Caco-2 (cell line): ENCODE measurements around the gene MAPK12. TPM values are rescaled to one million over a fixed set of nuclear protein-coding genes. Genes with fewer than 3 reads are reported as not detected.

ENCODE experiments used
- BruUV-seq: library from RNA; stranded (reverse); fragments of 400-500 nt; replicated peaks from 2 replicates; lab custom pipeline; 2021; lab: Mats Ljungman, UMichigan
- CTCF ChIA-PET: fragments of 300-600 bp; sonication (Branson Sonifier 250); formaldehyde crosslinking; loops from one replicate; lab custom pipeline; 2022; ENCODE audit warnings: antibody characterized with exemption; lab: Charles Lee
- POLR2A ChIA-PET: fragments of 300-600 bp; sonication (Branson Sonifier 250); formaldehyde crosslinking; loops from one replicate; lab custom pipeline; 2022; ENCODE audit warnings: antibody characterized with exemption; lab: Charles Lee
- DNase-seq, 2 experiments: peaks; one replicate each; pipeline versions ENCODE4 v3.0.0 to v3.0.0-alpha.2; 2020 to 2022
- H3K27me3 ChIP-seq: replicated peaks from 2 replicates; pipeline ENCODE4 v1.6.0; 2011; ENCODE audit warnings: low read length; ENCODE audit not compliant: control insufficient read depth, insufficient read depth
- H3K36me3 ChIP-seq: 2 replicates; pipeline ENCODE4 v1.5.1; 2011; ENCODE audit warnings: low read length; ENCODE audit not compliant: control insufficient read depth, insufficient read depth
- H3K4me1 ChIP-seq: fragments of 250-450 bp; sonication (Bioruptor Pico); 2 replicates; pipeline ENCODE4 v1.5.1; 2020; ENCODE audit warnings: mild to moderate bottlenecking
- H3K4me3 ChIP-seq: 2 replicates; pipeline ENCODE4 v1.5.1; 2011; ENCODE audit warnings: low read depth, mild to moderate bottlenecking, control low read depth, low read length
- H3K9me3 ChIP-seq: fragments of 250-450 bp; sonication (Bioruptor Pico); 2 replicates; pipeline ENCODE4 v1.5.1; 2020; ENCODE audit warnings: mild to moderate bottlenecking, moderate library complexity
- H3K27ac Mint-ChIP-seq: one replicate; pipeline ENCODE4 v1.8.0; 2022; ENCODE audit warnings: mixed read lengths; ENCODE audit not compliant: unreplicated experiment
- H3K27me3 Mint-ChIP-seq: one replicate; pipeline ENCODE4 v1.8.0; 2022; ENCODE audit warnings: mixed read lengths; ENCODE audit not compliant: insufficient read depth, unreplicated experiment
- H3K36me3 Mint-ChIP-seq: one replicate; pipeline ENCODE4 v1.8.0; 2022; ENCODE audit warnings: mild to moderate bottlenecking, mixed read lengths; ENCODE audit not compliant: insufficient read depth, unreplicated experiment
- H3K4me1 Mint-ChIP-seq: one replicate; pipeline ENCODE4 v1.8.0; 2022; ENCODE audit warnings: low read depth, mixed read lengths; ENCODE audit not compliant: unreplicated experiment
- H3K4me3 Mint-ChIP-seq: one replicate; pipeline ENCODE4 v1.8.0; 2022; ENCODE audit warnings: mild to moderate bottlenecking, moderate library complexity, mixed read lengths; ENCODE audit not compliant: unreplicated experiment
- H3K9me3 Mint-ChIP-seq: one replicate; pipeline ENCODE4 v1.8.0; 2022; ENCODE audit warnings: mixed read lengths; ENCODE audit not compliant: unreplicated experiment
- intact Hi-C: fragments of 100-400 bp; cut with micrococcal nuclease; formaldehyde crosslinking; loops from one replicate; pipeline ENCODE4 v1.10.0; 2022; ENCODE audit not compliant: unreplicated experiment
- total RNA-seq: library from RNA; stranded (reverse); gene quantifications from 2 replicates; pipeline ENCODE4 v1.2.3, GENCODE V29; 2022
- TF ChIP-seq, protein P1 (sequence below), 2 experiments: fragments of 200-600 bp in 1 of 2; IDR thresholded peaks; 1 replicate in 1 of 2; 2 replicates in 1 of 2; pipeline versions ENCODE4 v1.5.1 to v1.8.0; 2011 to 2022; ENCODE audit warnings: antibody characterized with exemption in 1 of 2, control low read depth in 1 of 2, inconsistent platforms in 1 of 2, low read depth in 1 of 2, low read length in 1 of 2, mild to moderate bottlenecking in 1 of 2, moderate library complexity in 1 of 2; ENCODE audit not compliant: insufficient read depth in 1 of 2, severe bottlenecking in 1 of 2, unreplicated experiment in 1 of 2

The MAPK12 gene
- total RNA-seq, 1 experiment from 2014 or later, result 37.4 TPM

DNA sequence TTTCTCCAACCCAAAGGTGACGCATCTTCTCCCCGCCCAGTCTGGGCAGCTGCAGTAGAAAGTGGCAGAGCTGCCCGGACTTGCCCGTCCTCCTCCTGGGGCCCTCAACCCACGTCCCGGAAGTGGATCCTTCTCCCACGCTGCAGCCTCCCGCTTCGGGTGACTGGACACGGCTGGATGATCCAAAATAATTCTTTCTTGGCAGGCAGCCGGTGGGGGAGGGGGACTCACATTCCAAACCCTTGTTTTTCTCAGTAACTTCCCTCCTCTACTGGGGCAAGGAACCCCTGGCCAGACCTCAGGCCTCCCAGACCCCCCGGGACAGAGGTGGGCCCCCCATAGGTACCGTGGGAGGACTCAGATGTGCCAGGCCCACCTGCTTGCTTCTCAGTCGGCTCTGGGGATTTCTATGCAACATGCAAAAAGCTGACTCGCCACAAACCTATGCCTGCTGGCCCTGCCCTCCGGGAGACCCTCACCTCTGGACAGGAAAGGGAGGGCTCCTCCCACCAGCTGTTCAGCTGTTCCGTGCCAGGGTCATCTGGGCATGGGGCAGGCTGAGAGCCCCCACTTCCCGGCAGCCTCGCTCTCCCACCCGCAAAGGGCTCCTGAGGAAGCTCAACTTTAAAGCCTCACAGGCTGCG lies 44.6 kb upstream of the MAPK12 start:
- Histone ChIP-seq H3K4me1 (peaks cover 39% of the 10 kb centered on the region), H3K9me3 (no peaks in the 10 kb centered on the region), H3K27me3 (no peaks in the 10 kb centered on the region), H3K36me3 (peaks cover 2% of the 10 kb centered on the region), H3K4me3 (peak overlapping the region; percentile 49)
- H3K27ac Mint-ChIP-seq, result peak overlapping the region; percentile 53
- no TSS peak for BruUV-seq
- H3K36me3 Mint-ChIP-seq, result peaks cover 6% of the 10 kb centered on the region
- H3K9me3 Mint-ChIP-seq, result no peaks in the 10 kb centered on the region
- DNase-seq, result no peak
- H3K4me3 Mint-ChIP-seq, result peak overlapping the region; percentile 71
- H3K4me1 Mint-ChIP-seq, result peaks cover 13% of the 10 kb centered on the region
- H3K27me3 Mint-ChIP-seq, result no peaks in the 10 kb centered on the region
- TF ChIP-seq, protein P1, sequence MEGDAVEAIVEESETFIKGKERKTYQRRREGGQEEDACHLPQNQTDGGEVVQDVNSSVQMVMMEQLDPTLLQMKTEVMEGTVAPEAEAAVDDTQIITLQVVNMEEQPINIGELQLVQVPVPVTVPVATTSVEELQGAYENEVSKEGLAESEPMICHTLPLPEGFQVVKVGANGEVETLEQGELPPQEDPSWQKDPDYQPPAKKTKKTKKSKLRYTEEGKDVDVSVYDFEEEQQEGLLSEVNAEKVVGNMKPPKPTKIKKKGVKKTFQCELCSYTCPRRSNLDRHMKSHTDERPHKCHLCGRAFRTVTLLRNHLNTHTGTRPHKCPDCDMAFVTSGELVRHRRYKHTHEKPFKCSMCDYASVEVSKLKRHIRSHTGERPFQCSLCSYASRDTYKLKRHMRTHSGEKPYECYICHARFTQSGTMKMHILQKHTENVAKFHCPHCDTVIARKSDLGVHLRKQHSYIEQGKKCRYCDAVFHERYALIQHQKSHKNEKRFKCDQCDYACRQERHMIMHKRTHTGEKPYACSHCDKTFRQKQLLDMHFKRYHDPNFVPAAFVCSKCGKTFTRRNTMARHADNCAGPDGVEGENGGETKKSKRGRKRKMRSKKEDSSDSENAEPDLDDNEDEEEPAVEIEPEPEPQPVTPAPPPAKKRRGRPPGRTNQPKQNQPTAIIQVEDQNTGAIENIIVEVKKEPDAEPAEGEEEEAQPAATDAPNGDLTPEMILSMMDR (IDR thresholded peaks at IDR 0.05; ENCODE audit: insufficient read depth in 1 of 2, low read depth in 1 of 2, low read length in 1 of 2, severe bottlenecking in 1 of 2, unreplicated experiment in 1 of 2), result no peak
- CTCF ChIA-PET, result interaction anchor here (0.6 to 1.5 kb wide), 4 partner anchors 12 to 396 kb away, joined by 3 to 6 read pairs (median 4); no protein-coding TSS in a partner anchor
- POLR2A ChIA-PET, result interaction anchor here (2.6 kb wide), 1 partner anchor 12 kb away, joined by 25 read pairs; no protein-coding TSS in a partner anchor
- intact Hi-C loops, result no loop called here

DNA sequence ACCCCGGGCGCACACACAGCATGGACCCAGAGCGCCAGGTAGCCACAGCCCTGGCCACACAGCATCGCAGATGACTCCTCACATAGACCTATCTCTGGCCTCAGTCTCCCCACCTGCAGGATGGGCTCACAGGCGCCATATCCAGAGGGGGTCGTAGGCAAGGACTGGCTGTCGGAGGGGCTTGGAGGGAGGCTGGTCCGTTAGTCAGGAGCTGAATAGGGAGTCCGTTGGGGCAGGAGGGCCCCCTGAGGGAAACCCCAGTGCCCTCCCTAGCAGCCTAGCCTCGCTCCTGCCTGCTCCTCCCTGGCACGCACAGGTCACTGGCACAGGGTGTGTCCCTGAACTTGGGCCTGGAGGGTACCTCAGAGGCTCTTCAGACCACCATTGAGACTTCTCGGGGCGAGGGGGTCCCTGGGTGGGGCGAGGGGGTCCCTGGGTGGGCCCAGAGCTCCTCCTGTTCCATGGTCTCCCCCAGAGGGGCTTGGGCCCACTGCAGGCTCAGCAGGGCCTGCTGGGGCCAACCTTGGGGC lies 44.0 kb upstream of the MAPK12 start:
- no peaks in the 10 kb centered on the region for H3K27me3 Mint-ChIP-seq
- TSS peak; percentile 20 for BruUV-seq
- peak overlapping the region; percentile 53 for H3K27ac Mint-ChIP-seq
- H3K36me3 ChIP-seq, result peaks cover 2% of the 10 kb centered on the region
- no peak for DNase-seq
- peak overlapping the region; percentile 71 for H3K4me3 Mint-ChIP-seq
- H3K4me3 ChIP-seq, result no peak overlapping the region; the same call in 1 of the 2 replicates
- H3K4me1 ChIP-seq, result peaks cover 43% of the 10 kb centered on the region
- no peaks in the 10 kb centered on the region for H3K27me3 ChIP-seq
- TF ChIP-seq, protein P1 (IDR thresholded peaks at IDR 0.05; ENCODE audit: insufficient read depth in 1 of 2, low read depth in 1 of 2, low read length in 1 of 2, severe bottlenecking in 1 of 2, unreplicated experiment in 1 of 2), result no peak
- ChIA-PET POLR2A (interaction anchor here (2.6 kb wide), 1 partner anchor 12 kb away, joined by 25 read pairs; no protein-coding TSS in a partner anchor), CTCF (interaction anchor here (1.8 kb wide), 1 partner anchor 11 kb away, joined by 8 read pairs; no protein-coding TSS in a partner anchor)
- intact Hi-C loops, result no loop called here
- H3K4me1 Mint-ChIP-seq, result peaks cover 13% of the 10 kb centered on the region
- H3K9me3 Mint-ChIP-seq, result no peaks in the 10 kb centered on the region
- no peaks in the 10 kb centered on the region for H3K9me3 ChIP-seq
- H3K36me3 Mint-ChIP-seq, result peaks cover 6% of the 10 kb centered on the region

DNA sequence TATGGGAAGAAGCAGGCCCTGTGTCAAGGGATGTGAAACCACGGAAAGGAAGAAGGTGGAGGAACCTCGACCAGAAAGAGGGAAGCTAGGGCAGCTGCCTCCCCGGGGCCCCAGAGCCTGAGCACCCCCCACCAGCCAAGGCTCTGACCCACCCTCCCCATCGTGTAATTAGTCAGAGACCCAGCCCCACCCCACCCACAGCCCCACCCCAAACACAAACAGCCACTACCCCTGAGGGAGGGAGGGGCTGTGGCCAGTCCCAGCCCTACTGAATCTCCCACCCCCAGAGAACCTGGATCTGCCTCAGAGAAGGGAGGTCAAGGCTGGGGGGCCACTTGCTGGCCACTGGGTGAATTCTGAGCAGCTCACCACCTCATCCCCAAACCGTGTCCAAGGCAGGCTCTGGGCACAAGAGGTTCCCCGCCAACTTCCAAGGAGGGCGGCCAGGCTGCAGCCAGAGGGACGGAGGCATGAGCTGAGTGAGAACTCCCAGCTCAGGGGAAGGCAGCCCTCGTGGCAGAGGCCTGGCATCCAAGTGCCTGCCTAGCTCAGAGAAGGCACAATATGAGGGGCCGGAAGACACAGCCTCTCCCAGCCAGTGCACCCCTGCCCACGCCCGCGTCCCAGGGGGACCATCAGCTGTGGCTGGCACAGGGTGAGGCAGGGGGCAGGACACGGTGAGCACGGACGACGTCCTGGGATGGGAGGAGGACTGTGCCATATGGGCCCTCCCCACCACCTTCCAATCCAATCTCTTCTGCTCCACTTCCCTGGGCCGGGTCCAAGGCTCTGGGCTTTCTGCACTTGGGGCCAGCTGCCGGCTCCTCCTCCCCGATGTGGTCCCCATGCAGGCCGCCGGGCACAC lies 43.3 kb upstream of the MAPK12 start:
- Histone ChIP-seq H3K36me3 (peaks cover 2% of the 10 kb centered on the region), H3K9me3 (no peaks in the 10 kb centered on the region), H3K4me1 (peaks cover 43% of the 10 kb centered on the region), H3K27me3 (no peaks in the 10 kb centered on the region), H3K4me3 (no peak overlapping the region)
- TF ChIP-seq, protein P1 (IDR thresholded peaks at IDR 0.05; ENCODE audit: insufficient read depth in 1 of 2, low read depth in 1 of 2, low read length in 1 of 2, severe bottlenecking in 1 of 2, unreplicated experiment in 1 of 2), result no peak
- peaks cover 6% of the 10 kb centered on the region for H3K36me3 Mint-ChIP-seq
- H3K4me3 Mint-ChIP-seq, result peak overlapping the region; percentile 71
- ChIA-PET POLR2A (interaction anchor here (1.0 to 1.5 kb wide), 2 partner anchors 11 to 23 kb away, joined by 4 to 6 read pairs; no protein-coding TSS in a partner anchor), CTCF (interaction anchor here (1.8 kb wide), 1 partner anchor 11 kb away, joined by 8 read pairs; no protein-coding TSS in a partner anchor)
- BruUV-seq, result no TSS peak
- H3K27ac Mint-ChIP-seq, result peak overlapping the region; percentile 89
- no peaks in the 10 kb centered on the region for H3K27me3 Mint-ChIP-seq
- H3K9me3 Mint-ChIP-seq, result no peaks in the 10 kb centered on the region
- intact Hi-C loops, result no loop called here
- DNase-seq, result no peak
- peaks cover 13% of the 10 kb centered on the region for H3K4me1 Mint-ChIP-seq
